ENCODE measurements around the gene DEPP1. TPM values are rescaled to one million over a fixed set of nuclear protein-coding genes. Genes with fewer than 3 reads are reported as not detected.

DEPP1 gene
- total and polyA plus RNA-seq, 2 of the 13 experiments (the other 11 are each of a cell fraction or from before 2014, with no cell fraction given): 14.8 to 270 TPM

GRCh38 chr10:44939691-44940401 lies 38.8 kb downstream of the DEPP1 start (continued):
- no peak for TF ChIP-seq ZNF382 (CRISPR knock-in tag; IDR thresholded peaks at IDR 0.05; ENCODE audit: borderline replicate concordance)
- TF ChIP-seq TEF (CRISPR knock-in tag; IDR thresholded peaks at IDR 0.05): no peak
- 0 out of 2 replicates have a peak, but pooled peaks have one; percentile 25 for TF ChIP-seq RCOR2 (CRISPR knock-in tag; IDR thresholded peaks at IDR 0.05)
- peak; percentile 35; the same call in 1 of the 2 replicates for TF ChIP-seq POGZ (CRISPR knock-in tag; IDR thresholded peaks at IDR 0.05)
- TF ChIP-seq IRF2 (CRISPR knock-in tag; IDR thresholded peaks at IDR 0.05): 0 out of 2 replicates have a peak, but pooled peaks have one; percentile 46
- no peak for TF ChIP-seq U2AF1 (optimal IDR thresholded peaks at IDR 0.05; ENCODE audit: low read depth, low read length)
- no peak; the same call in 1 of the 2 replicates for TF ChIP-seq ZMYM4 (CRISPR knock-in tag; IDR thresholded peaks at IDR 0.05)
- TF ChIP-seq HMG20B (CRISPR knock-in tag; conservative IDR thresholded peaks at IDR 0.05): peak; percentile 65; the same call in 1 of the 2 replicates
- no peak for TF ChIP-seq MAFG (CRISPR knock-in tag; IDR thresholded peaks at IDR 0.05)
- TF ChIP-seq GATAD2A (CRISPR knock-in tag; IDR thresholded peaks at IDR 0.05): peak; percentile 90
- TF ChIP-seq ZNF564 (CRISPR knock-in tag; IDR thresholded peaks at IDR 0.05): no peak
- TF ChIP-seq FOXO4 (CRISPR knock-in tag; conservative IDR thresholded peaks at IDR 0.05): no peak
- TF ChIP-seq CSRNP1 (CRISPR knock-in tag; IDR thresholded peaks at IDR 0.05): no peak
- TF ChIP-seq ZNF260 (CRISPR knock-in tag; IDR thresholded peaks at IDR 0.05; ENCODE audit: borderline replicate concordance, low read depth): no peak
- no peak for TF ChIP-seq ZNF512B (CRISPR knock-in tag; IDR thresholded peaks at IDR 0.05; ENCODE audit: borderline replicate concordance)
- no peak for TF ChIP-seq EHMT2 (IDR thresholded peaks at IDR 0.05; ENCODE audit: borderline replicate concordance, low read depth, low read length)
- TF ChIP-seq HNRNPL (IDR thresholded peaks at IDR 0.05; ENCODE audit: low read depth, low read length): no peak
- TF ChIP-seq MTA1 (CRISPR knock-in tag; IDR thresholded peaks at IDR 0.05; ENCODE audit: borderline replicate concordance): no peak
- no peak for TF ChIP-seq CERS6 (CRISPR knock-in tag; IDR thresholded peaks at IDR 0.05)
- no peak for TF ChIP-seq ZBTB44 (CRISPR knock-in tag; IDR thresholded peaks at IDR 0.05)
- TF ChIP-seq SAP130 (CRISPR knock-in tag; IDR thresholded peaks at IDR 0.05; ENCODE audit: low read depth): peak; percentile 75
